Kidney epithelial cell (primary cell): ENCODE data around the gene PGS1. TPM values are rescaled to one million over a fixed set of nuclear protein-coding genes. Genes with fewer than 3 reads are reported as not detected.
"Not testable (repeated sequence)": the region's sequence is repeated elsewhere in the genome, so short reads cannot be mapped to it uniquely, and the experiment has no call there.

Source experiments
- DNase-seq: peaks from one replicate; pipeline ENCODE4 v3.0.0-alpha.2; 2010; ENCODE audit warnings: low read depth
- H3K27me3 ChIP-seq: 2 replicates; pipeline ENCODE4 v1.6.0; 2011; ENCODE audit warnings: low read length; ENCODE audit not compliant: control insufficient read depth, insufficient read depth
- H3K36me3 ChIP-seq: 2 replicates; pipeline ENCODE4 v1.5.1; 2011; ENCODE audit warnings: low read length; ENCODE audit not compliant: control insufficient read depth, insufficient read depth
- H3K4me3 ChIP-seq: 2 replicates; pipeline ENCODE4 v1.5.1; 2011; ENCODE audit warnings: low read depth, mild to moderate bottlenecking, control low read depth, low read length
- total RNA-seq: library from RNA; depleted of rRNA; stranded (reverse); fragments of >200 nt; gene quantifications from 2 replicates; pipeline ENCODE4 v1.2.3, GENCODE V29; 2015
- TF ChIP-seq, protein P1 (sequence below): IDR thresholded peaks from 2 replicates; pipeline ENCODE4 v1.5.1; 2011; ENCODE audit warnings: mild to moderate bottlenecking, moderate library complexity, low read length, control low read depth, inconsistent platforms; ENCODE audit not compliant: insufficient read depth, poor library complexity, severe bottlenecking

The PGS1 gene, protein sequence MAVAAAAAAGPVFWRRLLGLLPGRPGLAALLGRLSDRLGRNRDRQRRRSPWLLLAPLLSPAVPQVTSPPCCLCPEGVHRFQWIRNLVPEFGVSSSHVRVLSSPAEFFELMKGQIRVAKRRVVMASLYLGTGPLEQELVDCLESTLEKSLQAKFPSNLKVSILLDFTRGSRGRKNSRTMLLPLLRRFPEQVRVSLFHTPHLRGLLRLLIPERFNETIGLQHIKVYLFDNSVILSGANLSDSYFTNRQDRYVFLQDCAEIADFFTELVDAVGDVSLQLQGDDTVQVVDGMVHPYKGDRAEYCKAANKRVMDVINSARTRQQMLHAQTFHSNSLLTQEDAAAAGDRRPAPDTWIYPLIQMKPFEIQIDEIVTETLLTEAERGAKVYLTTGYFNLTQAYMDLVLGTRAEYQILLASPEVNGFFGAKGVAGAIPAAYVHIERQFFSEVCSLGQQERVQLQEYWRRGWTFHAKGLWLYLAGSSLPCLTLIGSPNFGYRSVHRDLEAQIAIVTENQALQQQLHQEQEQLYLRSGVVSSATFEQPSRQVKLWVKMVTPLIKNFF
- 32.8 and 34.5 TPM in 2 replicates for total RNA-seq

DNA sequence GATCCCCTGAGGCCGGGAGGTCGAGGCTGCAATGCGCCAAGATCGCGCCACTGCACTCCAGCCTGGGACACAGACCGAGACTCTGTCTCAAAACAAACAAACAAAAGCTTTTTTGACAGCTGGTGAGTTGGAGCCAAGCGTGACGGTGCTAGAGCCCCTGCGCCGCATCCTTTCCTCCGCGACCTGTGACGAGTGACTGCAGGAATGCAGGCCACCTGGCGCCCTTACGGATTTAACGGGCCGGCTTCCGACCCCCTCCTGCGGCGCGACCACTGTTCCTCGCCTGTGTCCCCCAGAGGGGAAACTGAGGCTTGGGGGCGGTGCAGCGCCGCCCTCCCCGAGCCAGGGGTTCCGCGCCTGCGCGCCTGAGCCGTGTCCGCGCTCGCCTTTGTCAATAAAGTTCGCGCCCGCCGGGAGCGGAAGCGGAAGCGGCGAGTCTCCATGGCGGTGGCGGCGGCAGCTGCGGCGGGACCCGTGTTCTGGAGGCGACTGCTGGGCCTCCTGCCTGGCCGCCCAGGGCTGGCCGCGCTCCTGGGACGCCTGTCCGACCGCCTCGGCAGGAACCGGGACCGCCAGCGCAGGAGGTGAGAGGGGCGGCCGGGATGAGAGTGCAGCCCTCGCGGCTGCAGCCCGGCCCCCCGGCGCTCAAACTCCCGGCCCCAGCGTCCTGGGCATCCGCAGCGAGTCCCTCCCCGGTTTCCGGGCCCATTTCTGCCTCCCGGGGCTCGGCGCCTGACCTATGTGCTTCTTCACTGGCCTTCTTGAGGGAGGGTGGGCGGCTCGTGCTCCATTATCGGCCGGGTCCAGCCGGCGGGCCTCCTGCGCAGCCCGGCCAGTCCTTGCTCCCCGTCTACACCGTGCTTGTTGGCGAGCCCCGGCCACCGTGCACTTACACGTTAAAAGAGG is at the start of gene PGS1:
PGS1 (plus strand) TSS at position 425 of the 906 bp plus-strand sequence; CDS start at position 442, 17 bp downstream.
- peak within 1 kb of the TSS; percentile 69 for H3K4me3 ChIP-seq
- no peaks in the 10 kb centered on the region for H3K27me3 ChIP-seq
- H3K36me3 ChIP-seq = no peaks in the 10 kb centered on the region
- TF ChIP-seq, protein P1, sequence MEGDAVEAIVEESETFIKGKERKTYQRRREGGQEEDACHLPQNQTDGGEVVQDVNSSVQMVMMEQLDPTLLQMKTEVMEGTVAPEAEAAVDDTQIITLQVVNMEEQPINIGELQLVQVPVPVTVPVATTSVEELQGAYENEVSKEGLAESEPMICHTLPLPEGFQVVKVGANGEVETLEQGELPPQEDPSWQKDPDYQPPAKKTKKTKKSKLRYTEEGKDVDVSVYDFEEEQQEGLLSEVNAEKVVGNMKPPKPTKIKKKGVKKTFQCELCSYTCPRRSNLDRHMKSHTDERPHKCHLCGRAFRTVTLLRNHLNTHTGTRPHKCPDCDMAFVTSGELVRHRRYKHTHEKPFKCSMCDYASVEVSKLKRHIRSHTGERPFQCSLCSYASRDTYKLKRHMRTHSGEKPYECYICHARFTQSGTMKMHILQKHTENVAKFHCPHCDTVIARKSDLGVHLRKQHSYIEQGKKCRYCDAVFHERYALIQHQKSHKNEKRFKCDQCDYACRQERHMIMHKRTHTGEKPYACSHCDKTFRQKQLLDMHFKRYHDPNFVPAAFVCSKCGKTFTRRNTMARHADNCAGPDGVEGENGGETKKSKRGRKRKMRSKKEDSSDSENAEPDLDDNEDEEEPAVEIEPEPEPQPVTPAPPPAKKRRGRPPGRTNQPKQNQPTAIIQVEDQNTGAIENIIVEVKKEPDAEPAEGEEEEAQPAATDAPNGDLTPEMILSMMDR = no peak
- no peak for DNase-seq

DNA sequence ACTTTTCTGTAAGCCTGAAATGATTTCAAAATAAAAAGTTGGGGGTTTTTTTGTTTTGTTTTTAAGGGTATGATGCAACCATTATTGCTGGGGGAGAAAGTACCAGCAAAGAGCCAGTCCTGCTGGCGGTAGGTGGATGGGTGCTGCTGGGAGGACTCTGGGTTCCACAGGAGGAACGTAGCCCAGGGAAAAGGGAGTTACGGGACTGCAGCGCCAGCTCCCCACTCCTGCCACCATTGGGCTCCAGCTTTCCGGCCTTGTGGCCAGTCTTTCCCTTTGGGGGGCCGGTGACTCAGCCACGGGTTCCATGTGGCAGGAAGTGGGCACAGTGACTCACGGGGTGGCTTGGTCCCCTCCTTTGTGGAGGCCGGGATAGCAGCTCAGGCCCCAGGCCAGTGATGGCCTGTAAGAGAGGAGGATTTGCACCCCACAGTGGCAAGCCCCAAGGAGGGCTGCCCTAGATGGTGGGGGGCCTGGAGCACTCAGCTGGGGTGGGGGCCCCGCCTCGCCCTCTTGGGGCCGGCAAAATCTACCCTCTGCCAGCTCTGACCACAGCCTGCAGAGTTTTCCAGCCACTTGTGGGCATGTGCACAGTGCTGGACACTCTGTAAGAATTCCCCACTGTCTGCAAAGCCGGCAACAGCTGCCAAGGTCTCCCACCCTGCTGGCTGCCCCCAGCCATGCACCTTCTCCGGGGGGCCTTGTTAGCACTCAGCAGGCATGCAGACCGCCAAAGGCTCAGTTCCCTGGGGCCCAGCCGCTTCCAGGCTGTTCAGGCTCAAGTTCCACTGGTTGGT is 49.0 kb upstream of the PGS1 start:
- no peak overlapping the region for H3K4me3 ChIP-seq
- TF ChIP-seq, protein P1 = no peak
- H3K27me3 ChIP-seq = no peaks in the 10 kb centered on the region
- no peaks in the 10 kb centered on the region for H3K36me3 ChIP-seq
- DNase-seq = no peak

DNA sequence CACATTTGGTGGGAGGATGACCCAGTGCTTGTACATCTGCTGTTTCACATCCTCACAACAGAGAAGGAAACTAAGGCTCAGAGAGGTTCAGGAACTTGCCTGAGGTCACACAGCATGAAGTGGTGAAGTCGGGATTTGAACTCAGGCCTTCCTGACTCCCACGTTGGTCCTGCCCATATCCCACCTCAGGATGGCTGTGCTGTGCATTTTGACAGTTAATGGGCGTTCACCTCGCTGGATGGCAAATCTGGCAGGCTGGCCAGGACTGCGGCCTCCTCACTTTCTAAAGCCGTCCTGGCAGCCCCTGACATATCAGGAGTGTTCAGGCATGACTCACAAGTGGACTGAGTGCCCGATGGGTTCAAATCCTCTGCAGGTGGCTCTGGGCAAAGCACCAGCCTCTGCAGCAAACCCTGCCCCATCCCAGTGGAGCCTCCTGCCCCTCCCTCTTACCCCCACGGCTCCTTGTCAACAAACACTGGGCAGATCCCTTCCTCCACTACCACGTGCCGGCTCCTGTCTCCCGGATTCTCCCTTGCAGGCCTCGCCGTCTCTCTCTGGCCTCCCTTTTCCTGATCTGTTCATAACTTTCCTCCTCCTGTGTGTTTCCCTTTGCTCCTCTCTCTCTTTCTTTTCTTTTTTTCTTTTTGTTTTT is 47.8 kb upstream of the PGS1 start:
- TF ChIP-seq, protein P1 = no peak
- no peak for DNase-seq
- H3K27me3 ChIP-seq = no peaks in the 10 kb centered on the region
- no peaks in the 10 kb centered on the region for H3K36me3 ChIP-seq
- no peak overlapping the region for H3K4me3 ChIP-seq

DNA sequence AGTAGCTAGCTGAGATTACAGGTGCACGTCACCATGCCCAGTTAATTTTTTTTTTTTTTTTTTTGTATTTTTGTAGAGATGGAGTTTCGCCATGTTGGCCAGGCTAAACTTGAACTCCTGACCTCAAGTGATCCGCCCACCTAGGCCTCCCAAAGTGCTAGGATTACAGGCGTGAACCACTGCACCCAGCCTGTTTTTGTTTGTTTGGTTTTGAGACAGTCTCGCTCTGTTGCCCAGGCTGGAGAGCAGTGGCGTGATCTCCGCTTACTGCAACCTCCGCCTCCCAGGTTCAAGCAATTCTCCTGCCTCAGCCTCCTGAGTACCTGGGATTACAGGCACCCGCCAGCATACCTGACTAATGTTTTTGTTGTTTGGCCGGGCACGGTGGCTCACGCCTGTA is 47.1 kb upstream of the PGS1 start:
- not testable (repeated sequence) for H3K27me3 ChIP-seq, H3K36me3 ChIP-seq, DNase-seq, H3K4me3 ChIP-seq

DNA sequence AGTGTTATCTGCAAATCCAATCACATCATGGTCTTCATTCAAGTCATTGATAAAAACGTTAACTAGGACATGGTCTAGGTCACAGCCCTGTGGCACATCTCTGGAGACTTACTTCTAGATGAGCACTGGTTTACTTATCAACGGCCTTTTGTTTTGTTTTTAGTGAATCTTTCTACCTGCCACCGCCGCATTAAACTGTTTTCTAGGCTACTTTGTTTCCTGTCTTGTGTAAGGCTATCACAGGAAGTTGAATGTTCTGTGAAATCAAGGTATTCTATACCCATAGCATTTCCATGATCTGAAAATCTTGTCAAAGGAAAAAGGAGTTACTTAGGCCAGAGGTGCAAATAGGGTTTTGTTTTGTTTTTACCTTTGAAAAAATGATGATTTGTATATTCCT is 45.5 kb upstream of the PGS1 start:
- no peak for DNase-seq
- Histone ChIP-seq H3K4me3 (no peak overlapping the region), H3K27me3 (no peaks in the 10 kb centered on the region), H3K36me3 (no peaks in the 10 kb centered on the region)
- TF ChIP-seq, protein P1 = no peak
